Testis (tissue), 3 donors: ENCODE results near the gene CEP250. TPM values are rescaled to one million over a fixed set of nuclear protein-coding genes. Genes with fewer than 3 reads are reported as not detected.

ENCODE experiments used
- DNase-seq: peaks from one replicate; pipeline ENCODE4 v3.0.0-alpha.2; 2019
- H3K27ac ChIP-seq, 2 donors: fragments of 200-600 bp; sonication (generic); one replicate each; pipeline ENCODE4 v1.5.1; 2019
- H3K27me3 ChIP-seq: fragments of 200-600 bp; sonication (generic); one replicate; pipeline ENCODE4 v1.5.1; 2019
- H3K36me3 ChIP-seq: fragments of 200-600 bp; sonication (generic); one replicate; pipeline ENCODE4 v1.5.1; 2017; ENCODE audit warnings: low read depth; ENCODE audit errors: missing control alignments
- H3K4me1 ChIP-seq: fragments of 200-600 bp; sonication (generic); one replicate; pipeline ENCODE4 v1.5.1; 2019
- H3K4me3 ChIP-seq, 2 donors: fragments of 200-600 bp; sonication (generic); one replicate each; pipeline ENCODE4 v1.5.1; 2017 to 2019
- H3K9me3 ChIP-seq: fragments of 200-600 bp; sonication (generic); one replicate; pipeline ENCODE4 v1.5.1; 2017
- POLR2A ChIP-seq: fragments of 450-650 bp; IDR thresholded peaks from one replicate; pipeline ENCODE4 v1.6.1; 2017; ENCODE audit warnings: antibody characterized with exemption, mild to moderate bottlenecking, moderate library complexity
- WGBS, 2 donors: methylation state at CpG; one replicate each; pipeline ENCODE4 v1.1.5; 2018; 5-methylcytosine and 5-hydroxymethylcytosine counted together
- intact Hi-C: fragments of 100-400 bp; cut with DNase I; formaldehyde crosslinking; loops from one replicate; pipeline ENCODE4 v1.15.1; 2023; ENCODE audit warnings: low total_unique reads
- polyA plus RNA-seq: library from polyadenylated mRNA; stranded (reverse); fragments of 350-450 nt; fragmentation: Illumina TruSeq; extraction: RNeasy Lipid Tissue Mini Kit (QIAGEN cat#74804); gene quantifications from one replicate; pipeline ENCODE4 v1.2.3, GENCODE V29; 2014; ENCODE audit warnings: low read depth, low replicate concordance; ENCODE audit not compliant: insufficient read depth
- total RNA-seq, 2 donors: library from RNA; depleted of rRNA; stranded (reverse); fragments of >200 nt; gene quantifications; one replicate each; pipeline ENCODE4 v1.2.3, GENCODE V29; 2016
- TF ChIP-seq, protein P1 (sequence below), 3 experiments: fragments of 450-650 bp in 2 of 3; fragments of 200-600 bp in 1 of 3; sonication (generic) in 1 of 3; IDR thresholded peaks; one replicate each; pipeline ENCODE4 v1.5.1; 2016 to 2019; ENCODE audit warnings: antibody characterized with exemption in 3 of 3, mild to moderate bottlenecking in 2 of 3, moderate library complexity in 1 of 3

The CEP250 gene
- total and polyA plus RNA-seq, 3 donors from 2014 or later, result 41.2 to 68.6 (median 54.5) TPM

DNA sequence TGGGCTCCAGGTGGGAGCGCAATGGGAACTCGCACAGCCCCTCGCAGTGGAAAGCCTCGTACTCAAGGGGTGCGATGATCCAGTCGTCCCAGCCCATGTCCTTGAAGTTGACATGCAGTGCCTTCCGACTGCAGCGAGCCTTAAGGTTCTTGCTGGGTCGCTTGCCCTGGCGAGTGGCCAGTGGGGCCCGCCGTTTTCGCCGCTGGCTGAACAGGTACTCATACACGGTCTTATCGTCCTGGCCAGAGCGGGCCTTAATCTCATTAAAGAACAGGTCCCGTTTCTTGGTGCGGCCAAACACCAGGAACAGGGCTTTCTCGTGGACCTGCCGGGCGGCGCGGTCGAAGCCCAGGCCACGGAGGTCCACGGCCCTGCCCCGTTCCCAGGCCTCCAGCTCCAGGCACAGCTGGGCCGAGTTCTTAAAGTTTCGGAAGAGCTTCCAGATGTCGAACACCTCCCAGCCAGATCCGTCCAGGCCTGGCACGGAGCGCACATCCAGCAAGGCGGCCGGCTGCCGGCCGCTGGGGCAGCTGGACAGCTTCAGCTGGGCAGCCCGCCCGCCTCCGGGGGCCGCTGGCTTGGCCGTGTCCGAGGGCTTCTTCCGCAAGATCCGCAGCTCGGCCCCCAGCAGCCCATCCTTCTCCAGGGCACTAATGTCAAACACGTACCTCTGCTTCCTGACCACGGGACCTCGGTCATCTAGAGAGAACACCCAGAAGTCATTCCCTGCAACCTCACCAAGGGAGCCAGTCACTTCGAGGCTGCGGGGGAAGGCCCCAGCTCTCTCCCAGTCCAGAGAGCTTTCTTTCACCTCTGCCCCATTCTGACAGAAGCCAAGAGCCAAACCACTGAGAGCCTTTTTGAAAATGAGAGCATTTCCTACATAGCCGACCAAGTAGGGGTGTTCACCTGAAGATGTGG, 21.1 kb upstream of the CEP250 start:
- TF ChIP-seq POLR2A, result no peak
- TF ChIP-seq, protein P1, sequence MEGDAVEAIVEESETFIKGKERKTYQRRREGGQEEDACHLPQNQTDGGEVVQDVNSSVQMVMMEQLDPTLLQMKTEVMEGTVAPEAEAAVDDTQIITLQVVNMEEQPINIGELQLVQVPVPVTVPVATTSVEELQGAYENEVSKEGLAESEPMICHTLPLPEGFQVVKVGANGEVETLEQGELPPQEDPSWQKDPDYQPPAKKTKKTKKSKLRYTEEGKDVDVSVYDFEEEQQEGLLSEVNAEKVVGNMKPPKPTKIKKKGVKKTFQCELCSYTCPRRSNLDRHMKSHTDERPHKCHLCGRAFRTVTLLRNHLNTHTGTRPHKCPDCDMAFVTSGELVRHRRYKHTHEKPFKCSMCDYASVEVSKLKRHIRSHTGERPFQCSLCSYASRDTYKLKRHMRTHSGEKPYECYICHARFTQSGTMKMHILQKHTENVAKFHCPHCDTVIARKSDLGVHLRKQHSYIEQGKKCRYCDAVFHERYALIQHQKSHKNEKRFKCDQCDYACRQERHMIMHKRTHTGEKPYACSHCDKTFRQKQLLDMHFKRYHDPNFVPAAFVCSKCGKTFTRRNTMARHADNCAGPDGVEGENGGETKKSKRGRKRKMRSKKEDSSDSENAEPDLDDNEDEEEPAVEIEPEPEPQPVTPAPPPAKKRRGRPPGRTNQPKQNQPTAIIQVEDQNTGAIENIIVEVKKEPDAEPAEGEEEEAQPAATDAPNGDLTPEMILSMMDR (IDR thresholded peaks at IDR 0.05), result no peak
- 30 to 73% methylated on average over 40 to 46 of the region's 53 CpGs for WGBS, 2 donors
- DNase-seq, result no peak

DNA sequence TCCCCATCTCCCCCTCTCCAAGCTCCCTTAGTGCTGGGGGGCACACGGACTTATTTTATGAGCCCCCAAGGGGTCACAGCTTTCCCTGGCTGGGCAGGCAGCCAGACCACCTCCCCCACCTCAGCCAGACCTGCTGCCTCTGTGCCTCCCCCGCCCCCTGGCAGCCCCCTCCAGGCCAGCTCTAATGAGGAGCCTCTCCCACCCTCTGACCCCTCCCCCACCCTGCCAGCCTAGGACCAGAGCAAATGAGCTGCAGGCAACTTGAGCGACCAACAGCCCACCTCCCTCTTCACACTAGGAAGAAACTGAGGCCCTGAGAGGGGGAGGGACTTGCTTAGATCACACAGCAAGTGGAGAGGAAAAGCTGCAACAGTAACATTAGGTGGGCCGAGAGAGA, 19.2 kb upstream of the CEP250 start:
- no peak for TF ChIP-seq POLR2A
- TF ChIP-seq, protein P1 (IDR thresholded peaks at IDR 0.05), result no peak
- 77 to 81% methylated on average over 2 to 4 of the region's 4 CpGs for WGBS, 2 donors
- no peaks in the 10 kb centered on the region for H3K36me3 ChIP-seq
- DNase-seq, result no peak
- H3K9me3 ChIP-seq, result no peaks in the 10 kb centered on the region
- intact Hi-C loops, result loop anchor here (5.0 kb wide), 1 partner anchor 129 kb away; no protein-coding TSS in a partner anchor
- no peak overlapping the region for H3K27ac ChIP-seq
- H3K27me3 ChIP-seq, result no peaks in the 10 kb centered on the region
- H3K4me1 ChIP-seq, result peaks cover 2% of the 10 kb centered on the region
- H3K4me3 ChIP-seq, result no peak overlapping the region

More for the DNA sequence above, 21.1 kb upstream of the CEP250 start:
- Histone ChIP-seq H3K9me3 (no peaks in the 10 kb centered on the region), H3K4me1 (peaks cover 2% of the 10 kb centered on the region), H3K27ac (peak overlapping the region in 1 of 2 donors; percentile 30), H3K27me3 (no peaks in the 10 kb centered on the region), H3K36me3 (no peaks in the 10 kb centered on the region), H3K4me3 (peak overlapping the region in 1 of 2 donors; percentile 0)
- intact Hi-C loops, result loop anchor here (5.0 kb wide), 1 partner anchor 127 kb away; no protein-coding TSS in a partner anchor

DNA sequence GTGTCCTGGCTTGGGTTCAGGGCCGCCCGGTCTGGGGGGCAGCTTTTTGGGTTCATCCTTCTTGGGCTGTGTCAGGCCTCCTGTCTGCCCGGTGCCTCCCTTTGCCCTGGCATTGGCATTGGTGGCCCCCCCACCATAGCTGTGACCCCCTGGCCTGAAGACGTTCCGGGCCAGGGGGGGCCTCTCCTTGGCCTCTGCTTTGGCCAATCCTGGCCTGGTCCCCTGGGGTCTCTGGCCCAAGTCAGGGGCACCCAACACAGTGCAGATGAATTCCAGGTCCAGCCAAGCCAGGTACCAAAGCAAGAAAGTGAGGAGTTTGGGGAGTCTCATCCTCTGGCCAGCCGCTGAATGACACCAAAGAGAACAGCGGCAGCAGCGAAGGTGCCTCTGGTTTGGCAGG, 17.8 kb upstream of the CEP250 start:
- H3K4me3 ChIP-seq, result no peak overlapping the region
- DNase-seq, result no peak
- no peaks in the 10 kb centered on the region for H3K27me3 ChIP-seq
- no peak overlapping the region for H3K27ac ChIP-seq
- intact Hi-C loops, result loop anchor here (5.0 kb wide), 1 partner anchor 130 kb away; no protein-coding TSS in a partner anchor
- WGBS, 2 donors, result 56 to 58% methylated on average over 7 to 8 of the region's 8 CpGs
- no peaks in the 10 kb centered on the region for H3K9me3 ChIP-seq
- H3K4me1 ChIP-seq, result peaks cover 2% of the 10 kb centered on the region
- no peaks in the 10 kb centered on the region for H3K36me3 ChIP-seq
- TF ChIP-seq POLR2A, result no peak
- TF ChIP-seq, protein P1 (IDR thresholded peaks at IDR 0.05), result no peak

DNA sequence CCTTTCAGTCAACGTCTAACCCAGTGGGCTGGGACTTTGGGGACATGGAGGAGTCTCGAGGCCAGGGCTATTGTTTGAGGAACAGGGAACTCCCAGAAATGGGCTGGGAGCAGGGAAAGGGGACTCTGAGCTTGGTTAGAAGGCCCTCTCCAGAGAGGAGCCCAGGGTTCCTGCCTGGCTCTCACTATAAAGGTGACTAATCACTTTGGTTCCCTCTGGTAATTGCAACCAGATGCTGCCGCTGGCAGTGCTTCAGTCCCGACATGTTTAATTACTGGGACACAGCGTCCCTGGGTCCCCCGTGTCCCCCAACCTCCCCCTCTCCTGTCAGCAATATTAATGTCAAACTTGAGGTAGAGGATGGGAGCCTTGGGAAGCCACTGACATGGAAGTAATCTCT, 12.4 kb upstream of the CEP250 start:
- intact Hi-C loops, result loop anchor here (5.0 kb wide), 1 partner anchor 146 kb away; no protein-coding TSS in a partner anchor
- no peak overlapping the region for H3K27ac ChIP-seq
- DNase-seq, result no peak
- no peaks in the 10 kb centered on the region for H3K27me3 ChIP-seq
- H3K9me3 ChIP-seq, result no peaks in the 10 kb centered on the region
- TF ChIP-seq, protein P1 (IDR thresholded peaks at IDR 0.05), result no peak
- no peak for TF ChIP-seq POLR2A
- no peaks in the 10 kb centered on the region for H3K36me3 ChIP-seq
- no peak overlapping the region for H3K4me3 ChIP-seq
- WGBS, 2 donors, result 37 to 59% methylated on average over 6 of the region's 6 CpGs
- H3K4me1 ChIP-seq, result peaks cover 2% of the 10 kb centered on the region
